SK-N-SH treated with all-trans-retinoic acid at 6 μM for 48 hours (cell line): ENCODE results near the gene KLHDC4.

ENCODE experiments used
- ARNTL ChIP-seq: fragments of 450-650 bp; formaldehyde crosslinking; IDR thresholded peaks from 2 replicates; pipeline ENCODE4 v1.5.0; 2020; ENCODE audit warnings: low read depth, mild to moderate bottlenecking, moderate library complexity, borderline replicate concordance
- CSDC2 ChIP-seq: fragments of 250-450 bp; sonication (Bioruptor Pico); IDR thresholded peaks from 2 replicates; pipeline ENCODE4 v1.5.0; 2020; ENCODE audit warnings: mild to moderate bottlenecking, moderate library complexity
- ISL1 ChIP-seq: fragments of 250-450 bp; sonication (Bioruptor Pico); IDR thresholded peaks from 2 replicates; pipeline ENCODE4 v2.1.2; 2022; ENCODE audit warnings: mild to moderate bottlenecking, moderate library complexity
- OSR1 ChIP-seq: fragments of 250-450 bp; sonication (Bioruptor Pico); IDR thresholded peaks from 2 replicates; pipeline ENCODE4 v1.8.0; 2022; ENCODE audit warnings: moderate library complexity, mild to moderate bottlenecking, inconsistent platforms
- PATZ1 ChIP-seq: fragments of 250-450 bp; sonication (Bioruptor Pico); IDR thresholded peaks from 2 replicates; pipeline ENCODE4 v1.8.0; 2020; ENCODE audit warnings: mild to moderate bottlenecking, moderate library complexity, borderline replicate concordance
- PPARA ChIP-seq: fragments of 250-450 bp; sonication (Bioruptor Pico); IDR thresholded peaks from 2 replicates; pipeline ENCODE4 v1.5.0; 2020; ENCODE audit warnings: mild to moderate bottlenecking, borderline replicate concordance
- ZC3H10 ChIP-seq: fragments of 250-450 bp; sonication (Bioruptor Pico); IDR thresholded peaks from 2 replicates; pipeline ENCODE4 v1.5.1; 2021; ENCODE audit warnings: mild to moderate bottlenecking, moderate library complexity
- ZFP30 ChIP-seq: fragments of 450-650 bp; formaldehyde crosslinking; IDR thresholded peaks from 2 replicates; pipeline ENCODE4 v1.5.0; 2022; ENCODE audit warnings: mild to moderate bottlenecking, moderate library complexity
- ZNF565 ChIP-seq: fragments of 450-650 bp; formaldehyde crosslinking; conservative IDR thresholded peaks from 2 replicates; pipeline ENCODE4 v1.5.0; 2020; ENCODE audit warnings: low read depth, mild to moderate bottlenecking, moderate library complexity

GRCh38 chr16:87800497-87800896 is 34.7 kb upstream of the KLHDC4 start:
- TF ChIP-seq PPARA (CRISPR knock-in tag) = no peak
- TF ChIP-seq PATZ1 (CRISPR knock-in tag) = no peak
- TF ChIP-seq CSDC2 (CRISPR knock-in tag) = no peak
- TF ChIP-seq ZFP30 (CRISPR knock-in tag) = no peak
- TF ChIP-seq ISL1 (CRISPR knock-in tag) = no peak
- no peak for TF ChIP-seq OSR1
- no peak for TF ChIP-seq ZNF565 (CRISPR knock-in tag)
- TF ChIP-seq ARNTL = no peak
- TF ChIP-seq ZC3H10 = no peak
